H1 (cell line): ENCODE measurements around the gene CARD18. TPM values are rescaled to one million over a fixed set of nuclear protein-coding genes. Genes with fewer than 3 reads are reported as not detected.

Experiments used
- CTCF ChIA-PET: fragments of 300-600 bp; sonication (Branson Sonifier 250); formaldehyde crosslinking; loops from one replicate; lab custom pipeline; 2021; ENCODE audit not compliant: partially characterized antibody; lab: Charles Lee
- POLR2A ChIA-PET: fragments of 300-600 bp; sonication (Branson Sonifier 250); formaldehyde crosslinking; loops from one replicate; lab custom pipeline; 2021; ENCODE audit warnings: inconsistent platforms; ENCODE audit not compliant: partially characterized antibody; lab: Charles Lee
- DNase-seq, 2 experiments: peaks; one replicate each; pipeline versions ENCODE4 v3.0.0 to v3.0.0-alpha.2; 2010 to 2022; ENCODE audit warnings: low spot score in 2 of 2, low read depth in 1 of 2, mixed read lengths in 1 of 2
- FAIRE-seq: peaks from 2 replicates; lab custom pipeline; 2011; peaks lifted over from hg19 to GRCh38; lab: Jason Lieb, UNC
- H2AFZ ChIP-seq: 2 replicates; pipeline ENCODE4 v1.8.1; 2012; ENCODE audit warnings: low read length, inconsistent platforms
- H2AK5ac ChIP-seq: 2 replicates; pipeline ENCODE4 v1.6.1; 2013; ENCODE audit warnings: low read depth, low read length
- H2BK120ac ChIP-seq: replicated peaks from 2 replicates; pipeline ENCODE3; 2013; ENCODE audit warnings: low read depth, low read length, inconsistent platforms
- H2BK12ac ChIP-seq: 2 replicates; pipeline ENCODE4 v1.6.1; 2013; ENCODE audit warnings: low read depth, low read length
- H2BK15ac ChIP-seq: 2 replicates; pipeline ENCODE4 v1.6.1; 2013; ENCODE audit warnings: low read length
- H2BK20ac ChIP-seq: 2 replicates; pipeline ENCODE4 v1.6.1; 2013; ENCODE audit warnings: low read length
- H2BK5ac ChIP-seq: 2 replicates; pipeline ENCODE4 v1.6.1; 2013; ENCODE audit warnings: low read depth, low read length
- H3K14ac ChIP-seq: 2 replicates; pipeline ENCODE4 v1.6.1; 2013; ENCODE audit warnings: inconsistent platforms; ENCODE audit not compliant: insufficient read length
- H3K18ac ChIP-seq: 2 replicates; pipeline ENCODE4 v1.6.1; 2013; ENCODE audit warnings: low read length; ENCODE audit errors: extremely low read depth
- H3K23ac ChIP-seq: 2 replicates; pipeline ENCODE4 v1.6.1; 2013; ENCODE audit warnings: inconsistent platforms; ENCODE audit not compliant: insufficient read length
- H3K23me2 ChIP-seq: 2 replicates; pipeline ENCODE4 v1.6.1; 2013; ENCODE audit warnings: low read depth, low read length
- H3K27ac ChIP-seq: 2 replicates; pipeline ENCODE4 v1.6.1; 2011; ENCODE audit warnings: low read depth, low read length, inconsistent platforms
- H3K27me3 ChIP-seq, 4 experiments: replicated peaks in 1 of 4; 1 replicate in 1 of 4; 2 replicates in 3 of 4; pipeline versions ENCODE4 v1.6.1 to v1.8.1; 2011 to 2013; ENCODE audit warnings: low read length in 3 of 4, mild to moderate bottlenecking in 3 of 4, inconsistent platforms in 2 of 4, mixed read lengths in 2 of 4, moderate library complexity in 1 of 4; ENCODE audit not compliant: control insufficient read depth in 3 of 4, insufficient read depth in 3 of 4; ENCODE audit errors: extremely low read depth in 1 of 4
- H3K36me3 ChIP-seq, 4 experiments: 2 replicates each; pipeline versions ENCODE4 v1.6.1 to v1.8.1; 2011 to 2013; ENCODE audit warnings: mild to moderate bottlenecking in 4 of 4, low read length in 3 of 4, moderate library complexity in 2 of 4, control low read depth in 1 of 4, inconsistent platforms in 1 of 4; ENCODE audit not compliant: insufficient read depth in 4 of 4, control insufficient read depth in 2 of 4
- H3K4ac ChIP-seq: replicated peaks from 2 replicates; pipeline ENCODE3; 2013; ENCODE audit warnings: low read length, low read depth, mixed read lengths, inconsistent platforms; ENCODE audit not compliant: insufficient read length
- H3K4me1 ChIP-seq, 4 experiments: replicated peaks in 1 of 4; 1 replicate in 1 of 4; 2 replicates in 3 of 4; pipeline versions ENCODE4 v1.6.1 to v1.8.1; 2011 to 2013; ENCODE audit warnings: low read length in 3 of 4, inconsistent platforms in 2 of 4, mixed read lengths in 1 of 4; ENCODE audit not compliant: insufficient read depth in 4 of 4, control insufficient read depth in 3 of 4
- H3K4me2 ChIP-seq, 2 experiments: 2 replicates each; pipeline versions ENCODE4 v1.6.1 to v1.8.1; 2011 to 2013; ENCODE audit warnings: low read depth in 2 of 2, low read length in 2 of 2, control low read depth in 1 of 2, inconsistent platforms in 1 of 2, mild to moderate bottlenecking in 1 of 2; ENCODE audit not compliant: insufficient read depth in 1 of 2
- H3K4me3 ChIP-seq, 4 experiments: fragments of 200-600, 300-600 bp in 1 of 4; sonication (generic), shearing (Covaris generic), sonication (Bioruptor Twin) in 1 of 4; 2 replicates each; pipeline versions ENCODE4 v1.5.1 to v1.8.1; 2011 to 2016; ENCODE audit warnings: low read length in 4 of 4, low read depth in 3 of 4, control low read depth in 2 of 4, inconsistent platforms in 2 of 4, mild to moderate bottlenecking in 2 of 4, mixed read lengths in 1 of 4, moderate library complexity in 1 of 4; ENCODE audit not compliant: insufficient read depth in 2 of 4; ENCODE audit errors: extremely low read depth in 1 of 4
- H3K56ac ChIP-seq: replicated peaks from 2 replicates; pipeline ENCODE3; 2013; ENCODE audit warnings: low read depth, mild to moderate bottlenecking, mixed read lengths, low read length, inconsistent platforms; ENCODE audit not compliant: insufficient read length
- H3K79me1 ChIP-seq: 2 replicates; pipeline ENCODE4 v1.6.1; 2013; ENCODE audit warnings: low read depth, low read length, control low read depth
- H3K79me2 ChIP-seq, 2 experiments: 2 replicates each; pipeline versions ENCODE4 v1.6.1 to v1.8.1; 2012 to 2013; ENCODE audit warnings: low read length in 2 of 2, mild to moderate bottlenecking in 2 of 2, inconsistent platforms in 1 of 2; ENCODE audit not compliant: insufficient read depth in 2 of 2, control insufficient read depth in 1 of 2
- H3K9ac ChIP-seq, 4 experiments: replicated peaks in 1 of 4; 1 replicate in 1 of 4; 2 replicates in 3 of 4; pipeline versions ENCODE4 v1.6.1 to v1.8.1; 2011 to 2013; ENCODE audit warnings: low read depth in 3 of 4, low read length in 3 of 4, control low read depth in 2 of 4, mild to moderate bottlenecking in 2 of 4, moderate library complexity in 2 of 4, inconsistent platforms in 1 of 4; ENCODE audit errors: extremely low read depth in 1 of 4
- H3K9me3 ChIP-seq, 2 experiments: 2 replicates each; pipeline versions ENCODE4 v1.6.1 to v1.8.1; 2012 to 2013; ENCODE audit warnings: mild to moderate bottlenecking in 2 of 2, moderate library complexity in 2 of 2, control low read depth in 1 of 2, inconsistent platforms in 1 of 2, low read depth in 1 of 2, low read length in 1 of 2, mixed read lengths in 1 of 2; ENCODE audit not compliant: insufficient read depth in 2 of 2
- H4K20me1 ChIP-seq, 2 experiments: replicated peaks in 1 of 2; 2 replicates each; pipeline versions ENCODE3 to v1.8.1; 2011 to 2013; ENCODE audit warnings: inconsistent platforms in 2 of 2, low read length in 2 of 2, mild to moderate bottlenecking in 1 of 2; ENCODE audit not compliant: insufficient read depth in 2 of 2, control insufficient read depth in 1 of 2
- H4K5ac ChIP-seq: 2 replicates; pipeline ENCODE4 v1.6.1; 2013; ENCODE audit warnings: low read length, low read depth, mixed read lengths, inconsistent platforms; ENCODE audit not compliant: insufficient read length
- H4K8ac ChIP-seq: 2 replicates; pipeline ENCODE4 v1.8.0; 2013; ENCODE audit warnings: mild to moderate bottlenecking, moderate library complexity, low read length, inconsistent platforms; ENCODE audit not compliant: insufficient read depth; ENCODE audit errors: extremely low read depth
- H4K91ac ChIP-seq: replicated peaks from 2 replicates; pipeline ENCODE3; 2013; ENCODE audit warnings: low read length, mixed read lengths, inconsistent platforms; ENCODE audit not compliant: insufficient read length
- HDAC6 ChIP-seq: IDR thresholded peaks from one replicate; pipeline ENCODE4 v1.7.1; 2012; ENCODE audit warnings: low read depth, mild to moderate bottlenecking, inconsistent platforms, low read length, moderate library complexity
- SP2 ChIP-seq: IDR thresholded peaks from 2 replicates; pipeline ENCODE4 v1.6.1; 2012; ENCODE audit warnings: mild to moderate bottlenecking, low read length, inconsistent platforms
- TBP ChIP-seq: IDR thresholded peaks from 2 replicates; pipeline ENCODE4 v1.6.1; 2011; ENCODE audit warnings: low read depth, low read length, improper control_type of control experiment
- TCF12 ChIP-seq: IDR thresholded peaks from 2 replicates; pipeline ENCODE4 v1.6.1; 2011; ENCODE audit warnings: low read depth, mild to moderate bottlenecking, low read length
- WGBS, 2 experiments: shearing (Covaris generic) in 1 of 2; methylation state at CpG; one replicate each; pipeline versions ENCODE4 v1.1.6 to v1.1.7; 2013 to 2015; ENCODE audit warnings: low lambda C conversion rate in 2 of 2, mixed read lengths in 2 of 2, inconsistent platforms in 1 of 2, low coverage in 1 of 2, missing lambda C conversion rate in 1 of 2; ENCODE audit not compliant: insufficient replicate concordance in 2 of 2, insufficient coverage in 1 of 2, insufficient read length in 1 of 2; ENCODE audit errors: extremely low coverage in 1 of 2, missing lambda C conversion rate in 1 of 2; 5-methylcytosine and 5-hydroxymethylcytosine counted together
- polyA plus RNA-seq, 7 experiments: library from polyadenylated mRNA; depleted of rRNA in 3 of 7; stranded (reverse) in 5 of 7; unstranded in 2 of 7; fragments of >200 nt in 5 of 7; fragments of 200-250 nt in 2 of 7; gene quantifications; 1 replicate in 5 of 7; 2 replicates in 1 of 7; 4 replicates in 1 of 7; pipeline versions ENCODE4 v1.2.1 to v1.2.3, GENCODE V29; 2011 to 2013; ENCODE audit warnings: missing spikeins in 2 of 7, mixed read lengths in 2 of 7
- total RNA-seq: library from RNA; stranded (reverse); fragmentation: NEBNext Ultra II Directional; extraction: Animal tissue kit (Norgen Biotek cat#: 25700); gene quantifications from 2 replicates; pipeline ENCODE4 v1.2.1, GENCODE V29; 2021

The CARD18 gene
- total and polyA plus RNA-seq, 2 of the 8 experiments (the other 6 are each of a cell fraction or from before 2014, with no cell fraction given) = not detected

- Histone ChIP-seq H3K23me2 (no peaks in the 10 kb centered on the region), H3K56ac (no peak overlapping the region), H3K23ac (no peak overlapping the region), H3K27ac (no peak overlapping the region), H4K20me1 (no peaks in the 10 kb centered on the region), H3K14ac (no peak overlapping the region), H3K4me3 (no peak overlapping the region), H3K9ac (no peak overlapping the region), H2AFZ (no peak overlapping the region), H2BK120ac (no peak overlapping the region), H3K36me3 (no peaks in the 10 kb centered on the region), H4K5ac (no peak overlapping the region), H3K9me3 (no peaks in the 10 kb centered on the region), H4K91ac (no peak overlapping the region), H4K8ac (no peak overlapping the region), H2BK12ac (no peak overlapping the region), H3K4ac (no peak overlapping the region), H2BK20ac (no peak overlapping the region), H3K27me3 (no peaks in the 10 kb centered on the region), H2BK15ac (no peak overlapping the region), H3K18ac (no peak overlapping the region), H3K79me1 (no peaks in the 10 kb centered on the region)
- ChIA-PET POLR2A (no interaction called here), CTCF (no interaction called here)
- 86% methylated on average over 9 of the region's 9 CpGs; no CpG with 5 or more reads in 1 of the 2 experiments for WGBS, 2 experiments
- DNase-seq (no peak), FAIRE-seq (no peak)
- TF ChIP-seq SP2 = no peak
- no peak for TF ChIP-seq TBP
- TF ChIP-seq TCF12 = no peak
- TF ChIP-seq HDAC6 = no peak
- TF ChIP-seq, all 59 proteins: peak for 0
- Histone ChIP-seq H2BK5ac (no peak overlapping the region), H3K79me2 (no peaks in the 10 kb centered on the region), H2AK5ac (no peak overlapping the region), H3K4me1 (no peaks in the 10 kb centered on the region), H3K4me2 (no peak overlapping the region)
Observed at GRCh38 chr11:105092256-105093239, 47.0 kb downstream of the CARD18 start.
